ENCODE results near the gene ICAM4. TPM values are rescaled to one million over a fixed set of nuclear protein-coding genes. Genes with fewer than 3 reads are reported as not detected.
"Not testable (repeated sequence)": the region's sequence is repeated elsewhere in the genome, so short reads cannot be mapped to it uniquely, and the experiment has no call there.

The ICAM4 gene

GRCh38 chr19:10336725-10337124 lies 50.0 kb downstream of the ICAM4 start:
- H3K4ac ChIP-seq (ENCODE audit: low read length); H3K27ac ChIP-seq (replicated peaks; ENCODE audit: low read length); H2BK5ac ChIP-seq (ENCODE audit: low read length); H3K9ac ChIP-seq (ENCODE audit: low read depth, low read length, poor library complexity); H3K79me1 ChIP-seq (ENCODE audit: low read depth, low read length); H2AFZ ChIP-seq (ENCODE audit: low read length); H3K23ac ChIP-seq (ENCODE audit: low read depth, low read length, poor library complexity); H4K8ac ChIP-seq (ENCODE audit: low read depth, low read length); H3K18ac ChIP-seq (ENCODE audit: low read length); H2BK12ac ChIP-seq (ENCODE audit: low read length); H3K4me2 ChIP-seq (ENCODE audit: insufficient read depth, low read length, poor library complexity, severe bottlenecking); DNase-seq (ENCODE audit: low spot score); H3K27me3 ChIP-seq (ENCODE audit: control insufficient read depth in 3 of 3, insufficient read depth in 3 of 3, low read depth in 1 of 3, low read length in 3 of 3); H2AK5ac ChIP-seq (ENCODE audit: low read depth, low read length); H2BK120ac ChIP-seq (ENCODE audit: low read depth, low read length); H4K91ac ChIP-seq (ENCODE audit: low read depth, low read length, poor library complexity); H3K36me3 ChIP-seq (replicated peaks in 1 of 2; ENCODE audit: control insufficient read depth in 2 of 2, insufficient read depth in 2 of 2, low read length in 2 of 2); H3K9me3 ChIP-seq (replicated peaks in 1 of 2; ENCODE audit: control insufficient read depth in 2 of 2, insufficient read depth in 1 of 2, low read depth in 1 of 2, low read length in 2 of 2); H3K4me3 ChIP-seq (ENCODE audit: low read length in 2 of 2); H3K14ac ChIP-seq (ENCODE audit: low read length); H2BK15ac ChIP-seq (ENCODE audit: low read length): not testable (repeated sequence)
- no CpG with 5 or more reads among the region's 9 CpGs for WGBS, 2 donors (ENCODE audit: extremely low coverage in 2 of 2, insufficient read length in 2 of 2, insufficient replicate concordance in 1 of 2)
- peaks cover 12 to 16% of the 10 kb centered on the region in 2 donors for H3K4me1 ChIP-seq (ENCODE audit: control insufficient read depth in 2 of 2, insufficient read depth in 1 of 2, low read depth in 1 of 2, low read length in 2 of 2)

Small RNA genes lying within 50 kb of the gene (small RNA-seq; reads per million reads assigned to genes)
- gene AC011511.1 (ENCODE audit: insufficient read depth) (not detected), gene AC011511.4 (ENCODE audit: insufficient read depth) (not detected)

Measured in neuronal stem cell (in vitro differentiated cells).